ENCODE results near the gene PRDM2. TPM values are rescaled to one million over a fixed set of nuclear protein-coding genes. Genes with fewer than 3 reads are reported as not detected.

The PRDM2 gene
- total RNA-seq, 2 donors from 2014 or later: 43.0 to 45.4 TPM

- DNase-seq (ENCODE audit: low spot score) (no peak), ATAC-seq (ENCODE audit: insufficient number of reproducible peaks, low FRiP score, low read depth) (no peak)
- Histone ChIP-seq H3K27me3 (replicated peaks; ENCODE audit: insufficient read depth) (no peaks in the 10 kb centered on the region), H3K4me1 (ENCODE audit: control insufficient read depth in 1 of 2, low read depth in 2 of 2) (peaks cover 7 to 23% of the 10 kb centered on the region in 2 donors), H3K9me3 (no peaks in the 10 kb centered on the region), H3K4me3 (no peak overlapping the region), H3K36me3 (peaks cover 21% of the 10 kb centered on the region), H3K27ac (no peak overlapping the region)
- TF ChIP-seq CTCF (IDR thresholded peaks at IDR 0.05): no peak
Observed at GRCh38 chr1:13778431-13778830, 78.4 kb downstream of the PRDM2 start.

GRCh38 chr1:13779930-13780329 is 79.9 kb downstream of the PRDM2 start:
- DNase-seq (ENCODE audit: low spot score) (no peak), ATAC-seq (ENCODE audit: insufficient number of reproducible peaks, low FRiP score, low read depth) (no peak)
- Histone ChIP-seq H3K4me1 (ENCODE audit: control insufficient read depth in 1 of 2, low read depth in 2 of 2) (peaks cover 12 to 32% of the 10 kb centered on the region in 2 donors), H3K27ac (no peak overlapping the region), H3K27me3 (replicated peaks; ENCODE audit: insufficient read depth) (no peaks in the 10 kb centered on the region), H3K36me3 (peaks cover 21% of the 10 kb centered on the region), H3K4me3 (no peak overlapping the region), H3K9me3 (no peaks in the 10 kb centered on the region)
- TF ChIP-seq CTCF (IDR thresholded peaks at IDR 0.05): no peak

- TF ChIP-seq CTCF (IDR thresholded peaks at IDR 0.05): no peak
- H3K9me3 ChIP-seq: no peaks in the 10 kb centered on the region
- H3K4me1 ChIP-seq (ENCODE audit: control insufficient read depth in 1 of 2, low read depth in 2 of 2): peaks cover 15 to 38% of the 10 kb centered on the region in 2 donors
- ATAC-seq (ENCODE audit: insufficient number of reproducible peaks, low FRiP score, low read depth) (no peak), DNase-seq (ENCODE audit: low spot score) (no peak)
- H3K4me3 ChIP-seq: no peak overlapping the region
- peaks cover 20% of the 10 kb centered on the region for H3K36me3 ChIP-seq
- no peaks in the 10 kb centered on the region for H3K27me3 ChIP-seq (replicated peaks; ENCODE audit: insufficient read depth)
- no peak overlapping the region for H3K27ac ChIP-seq
Observed at GRCh38 chr1:13780780-13781179, 80.8 kb downstream of the PRDM2 start.

- Histone ChIP-seq H3K9me3 (no peaks in the 10 kb centered on the region), H3K36me3 (peaks cover 16% of the 10 kb centered on the region), H3K27me3 (replicated peaks; ENCODE audit: insufficient read depth) (no peaks in the 10 kb centered on the region), H3K27ac (no peak overlapping the region), H3K4me1 (ENCODE audit: control insufficient read depth in 1 of 2, low read depth in 2 of 2) (peaks cover 15 to 38% of the 10 kb centered on the region in 2 donors), H3K4me3 (no peak overlapping the region)
- no peak for TF ChIP-seq CTCF (IDR thresholded peaks at IDR 0.05)
- no peak for ATAC-seq (ENCODE audit: insufficient number of reproducible peaks, low FRiP score, low read depth)
- no peak for DNase-seq (ENCODE audit: low spot score)
Observed at GRCh38 chr1:13781228-13781627, 81.2 kb downstream of the PRDM2 start.

- H3K27ac ChIP-seq: peak overlapping the region in 1 of 2 donors; percentile 23
- ATAC-seq (ENCODE audit: insufficient number of reproducible peaks, low FRiP score, low read depth): peak; percentile 67
- peaks cover 7% of the 10 kb centered on the region for H3K36me3 ChIP-seq
- TF ChIP-seq CTCF (IDR thresholded peaks at IDR 0.05): no peak
- peak overlapping the region; percentile 48 for H3K4me3 ChIP-seq
- H3K9me3 ChIP-seq: no peaks in the 10 kb centered on the region
- H3K27me3 ChIP-seq (replicated peaks; ENCODE audit: insufficient read depth): no peaks in the 10 kb centered on the region
- DNase-seq (ENCODE audit: low spot score): no peak
- peaks cover 15 to 38% of the 10 kb centered on the region in 2 donors for H3K4me1 ChIP-seq (ENCODE audit: control insufficient read depth in 1 of 2, low read depth in 2 of 2)
Observed at GRCh38 chr1:13781907-13782633, 82.1 kb downstream of the PRDM2 start.

Data from thoracic aorta (tissue), 2 donors.